Keratinocyte (primary cell): ENCODE data around the gene ABCA8. TPM values are rescaled to one million over a fixed set of nuclear protein-coding genes. Genes with fewer than 3 reads are reported as not detected.

Experiments used
- DNase-seq: peaks from one replicate; pipeline ENCODE4 v3.0.0-alpha.2; 2011; ENCODE audit warnings: low read depth, missing footprints, low spot score
- FAIRE-seq: peaks from 2 replicates; lab custom pipeline; 2011; peaks lifted over from hg19 to GRCh38; lab: Jason Lieb, UNC
- H2AFZ ChIP-seq: 2 replicates; pipeline ENCODE4 v1.6.0; 2012; ENCODE audit warnings: low read length, control low read depth, inconsistent platforms; ENCODE audit not compliant: control insufficient read depth
- H3K27ac ChIP-seq: 2 replicates; pipeline ENCODE4 v1.5.1; 2011; ENCODE audit warnings: low read length; ENCODE audit not compliant: control insufficient read depth, insufficient read depth
- H3K27me3 ChIP-seq: 3 replicates; pipeline ENCODE4 v1.6.0; 2011; ENCODE audit warnings: low read length; ENCODE audit not compliant: control insufficient read depth, insufficient read depth; ENCODE audit errors: extremely low read depth
- H3K36me3 ChIP-seq, 2 experiments: 2 replicates in 1 of 2; 3 replicates in 1 of 2; pipeline ENCODE4 v1.5.1; 2011; ENCODE audit warnings: low read length in 2 of 2, mild to moderate bottlenecking in 1 of 2; ENCODE audit not compliant: control insufficient read depth in 2 of 2, insufficient read depth in 2 of 2; ENCODE audit errors: extremely low read depth in 1 of 2
- H3K4me1 ChIP-seq: 3 replicates; pipeline ENCODE4 v1.5.1; 2011; ENCODE audit warnings: low read length; ENCODE audit not compliant: control insufficient read depth, insufficient read depth; ENCODE audit errors: extremely low read depth
- H3K4me2 ChIP-seq: 3 replicates; pipeline ENCODE4 v1.6.0; 2011; ENCODE audit warnings: low read depth, low read length; ENCODE audit not compliant: control insufficient read depth, insufficient read depth; ENCODE audit errors: extremely low read depth
- H3K4me3 ChIP-seq, 3 experiments: fragments of 200-600 bp in 1 of 3; sonication (generic) in 1 of 3; 2 replicates in 2 of 3; 3 replicates in 1 of 3; pipeline ENCODE4 v1.5.1; 2011 to 2016; ENCODE audit warnings: low read length in 3 of 3, mild to moderate bottlenecking in 3 of 3, control low read depth in 2 of 3, inconsistent platforms in 1 of 3, low read depth in 1 of 3, mixed read lengths in 1 of 3, mixed run types in 1 of 3, moderate library complexity in 1 of 3; ENCODE audit not compliant: control insufficient read depth in 2 of 3, insufficient read depth in 2 of 3; ENCODE audit errors: extremely low read depth in 1 of 3
- H3K79me2 ChIP-seq: 2 replicates; pipeline ENCODE4 v1.6.0; 2012; ENCODE audit warnings: low read length; ENCODE audit not compliant: control insufficient read depth, insufficient read depth
- H3K9ac ChIP-seq: 3 replicates; pipeline ENCODE4 v1.6.0; 2011; ENCODE audit warnings: low read length; ENCODE audit not compliant: control insufficient read depth, insufficient read depth; ENCODE audit errors: extremely low read depth
- H3K9me1 ChIP-seq: 3 replicates; pipeline ENCODE4 v1.6.0; 2011; ENCODE audit warnings: low read length; ENCODE audit not compliant: control insufficient read depth, insufficient read depth; ENCODE audit errors: extremely low read depth
- H3K9me3 ChIP-seq: 2 replicates; pipeline ENCODE4 v1.5.1; 2012; ENCODE audit warnings: low read depth, low read length; ENCODE audit not compliant: control insufficient read depth
- H4K20me1 ChIP-seq: 3 replicates; pipeline ENCODE4 v1.6.0; 2011; ENCODE audit warnings: low read length; ENCODE audit not compliant: control insufficient read depth, insufficient read depth; ENCODE audit errors: extremely low read depth
- CTCF ChIP-seq, 3 experiments: IDR thresholded peaks in 1 of 3; conservative IDR thresholded peaks in 1 of 3; optimal IDR thresholded peaks in 1 of 3; 2 replicates in 2 of 3; 3 replicates in 1 of 3; pipeline versions ENCODE3 to v1.5.1; 2011; ENCODE audit warnings: low read length in 3 of 3, mild to moderate bottlenecking in 3 of 3, moderate library complexity in 2 of 3, control low read depth in 1 of 3, inconsistent platforms in 1 of 3; ENCODE audit not compliant: insufficient read depth in 2 of 3; ENCODE audit errors: extremely low read depth in 1 of 3
- EZH2 ChIP-seq: IDR thresholded peaks from one replicate; pipeline ENCODE4 v1.6.1; 2012; ENCODE audit warnings: inconsistent platforms, mild to moderate bottlenecking, low read length, moderate library complexity
- dilution Hi-C: fragments of 300-500 bp; cut with MboI; formaldehyde crosslinking; loops from one replicate; pipeline ENCODE4 v1.7.0; 2020; ENCODE audit warnings: low sequenced_read_pairs; ENCODE audit not compliant: extremely low pct_ligation_motif_present
- polyA plus RNA-seq, 5 experiments: library from polyadenylated mRNA; depleted of rRNA in 3 of 5; stranded (reverse) in 3 of 5; stranded (forward) in 1 of 5; unstranded in 1 of 5; fragments of >200 nt; gene quantifications; 1 replicate in 1 of 5; 2 replicates in 3 of 5; 3 replicates in 1 of 5; pipeline versions ENCODE4 v1.2.1 to v1.2.3, GENCODE V29; 2011 to 2012; ENCODE audit warnings: missing spikeins in 2 of 5, low read depth in 1 of 5, low replicate concordance in 1 of 5

The ABCA8 gene
- polyA plus RNA-seq, 1 donor (not counting 4 experiments of a cell fraction or from before 2014, with no cell fraction given) = 0.01 TPM

GRCh38 chr17:68892658-68893057, 62.5 kb downstream of the ABCA8 start:
- no peaks in the 10 kb centered on the region for H4K20me1 ChIP-seq
- no peaks in the 10 kb centered on the region for H3K27me3 ChIP-seq
- no peaks in the 10 kb centered on the region for H3K36me3 ChIP-seq
- no peaks in the 10 kb centered on the region for H3K79me2 ChIP-seq
- no peak overlapping the region for H3K9ac ChIP-seq
- H3K27ac ChIP-seq = no peak overlapping the region
- FAIRE-seq (no peak), DNase-seq (no peak)
- H2AFZ ChIP-seq = no peak overlapping the region
- dilution Hi-C loops = no loop called here
- TF ChIP-seq EZH2 = no peak
- no peak for TF ChIP-seq CTCF (optimal IDR thresholded peaks at IDR 0.05 in 1 of 3, IDR thresholded peaks at IDR 0.05 in 1 of 3, conservative IDR thresholded peaks at IDR 0.05 in 1 of 3; ENCODE audit: extremely low read depth in 1 of 3, insufficient read depth in 2 of 3, low read length in 3 of 3)
- H3K4me1 ChIP-seq = no peaks in the 10 kb centered on the region
- H3K9me1 ChIP-seq = no peaks in the 10 kb centered on the region
- H3K9me3 ChIP-seq = no peaks in the 10 kb centered on the region
- no peak overlapping the region for H3K4me2 ChIP-seq
- no peak overlapping the region for H3K4me3 ChIP-seq

- Histone ChIP-seq H3K4me1 (no peaks in the 10 kb centered on the region), H4K20me1 (no peaks in the 10 kb centered on the region), H2AFZ (no peak overlapping the region), H3K79me2 (no peaks in the 10 kb centered on the region), H3K27me3 (no peaks in the 10 kb centered on the region), H3K9me3 (no peaks in the 10 kb centered on the region), H3K9ac (no peak overlapping the region), H3K36me3 (no peaks in the 10 kb centered on the region), H3K27ac (no peak overlapping the region), H3K4me3 (no peak overlapping the region), H3K9me1 (no peaks in the 10 kb centered on the region), H3K4me2 (no peak overlapping the region)
- FAIRE-seq = no peak
- dilution Hi-C loops = no loop called here
- TF ChIP-seq CTCF (optimal IDR thresholded peaks at IDR 0.05 in 1 of 3, IDR thresholded peaks at IDR 0.05 in 1 of 3, conservative IDR thresholded peaks at IDR 0.05 in 1 of 3; ENCODE audit: extremely low read depth in 1 of 3, insufficient read depth in 2 of 3, low read length in 3 of 3) (no peak), EZH2 (no peak)
- DNase-seq = no peak
Measured at GRCh38 chr17:68892193-68892592, 63.0 kb downstream of the ABCA8 start.
